GM18502 (cell line): ENCODE results near the gene TMEM161A.

Experiments
- ATAC-seq: cut with Tn5 transposase; IDR thresholded peaks from one replicate; pipeline ENCODE4 v1.9.1; 2021; ENCODE audit warnings: mild to moderate bottlenecking; ENCODE audit not compliant: unreplicated experiment, poor library complexity

TMEM161A gene

DNA sequence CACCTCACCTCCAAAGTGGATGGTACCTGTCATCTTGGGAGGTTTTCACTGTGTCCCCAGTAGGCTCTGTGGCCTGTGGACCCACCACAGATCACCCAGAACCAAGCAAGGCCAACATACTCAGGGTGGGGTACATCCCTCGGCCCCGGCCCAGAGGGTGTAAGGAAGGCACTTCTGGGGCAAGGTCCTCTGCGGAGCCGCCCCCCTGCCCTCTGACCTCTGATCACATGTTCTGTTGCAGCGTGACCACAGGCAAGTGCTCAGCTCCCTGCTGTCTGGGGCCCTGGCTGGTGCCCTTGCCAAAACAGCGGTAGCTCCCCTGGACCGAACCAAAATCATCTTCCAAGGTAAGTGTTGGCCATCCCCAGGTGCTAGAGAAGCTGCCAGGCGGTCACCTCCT is 36.7 kb downstream of the TMEM161A start:
- no peak for ATAC-seq

DNA sequence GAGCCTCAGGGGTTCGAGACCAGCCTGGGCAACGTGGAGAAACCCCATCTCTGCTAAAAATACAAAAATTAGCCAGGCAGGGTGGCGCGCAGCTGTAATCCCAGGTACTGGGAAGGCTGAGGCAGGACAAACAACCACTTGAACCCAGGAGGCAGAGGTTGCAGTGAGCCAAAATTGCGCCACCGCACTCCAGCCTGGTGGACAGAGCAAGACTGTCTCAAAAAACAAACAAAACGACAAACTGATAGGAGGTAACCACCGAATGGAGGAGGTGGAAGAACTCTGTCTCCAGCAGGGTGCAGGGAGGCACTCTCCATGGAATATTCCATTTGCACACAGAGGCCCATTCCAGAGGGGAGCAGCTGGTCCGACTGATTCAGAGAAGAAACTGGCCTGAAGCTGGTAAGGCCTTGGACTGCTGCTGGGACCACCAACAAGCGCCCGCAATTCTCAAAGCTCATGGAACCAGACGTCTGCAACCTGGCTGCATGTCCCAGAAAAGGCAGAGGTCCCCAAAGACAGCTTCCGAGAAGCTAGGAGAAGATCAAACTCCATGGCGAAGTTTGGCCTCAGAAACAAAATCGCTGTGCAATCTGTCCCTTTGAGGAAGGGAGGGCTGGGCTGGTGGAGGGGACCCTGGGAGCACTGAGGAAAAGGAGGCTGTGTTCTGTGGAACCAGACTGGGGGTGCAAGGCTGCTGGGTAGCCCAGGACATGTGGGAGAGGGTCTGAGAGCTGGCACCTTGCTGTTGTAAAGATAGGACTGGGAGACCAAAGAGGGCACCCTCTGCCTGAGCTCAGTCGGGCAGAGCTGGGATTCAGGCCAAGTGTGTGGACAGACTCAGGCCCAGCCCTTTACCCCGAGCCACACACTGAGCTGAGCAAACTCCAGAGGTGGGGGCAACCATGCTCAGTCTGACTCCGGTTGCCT is 39.3 kb downstream of the TMEM161A start:
- no peak for ATAC-seq

DNA sequence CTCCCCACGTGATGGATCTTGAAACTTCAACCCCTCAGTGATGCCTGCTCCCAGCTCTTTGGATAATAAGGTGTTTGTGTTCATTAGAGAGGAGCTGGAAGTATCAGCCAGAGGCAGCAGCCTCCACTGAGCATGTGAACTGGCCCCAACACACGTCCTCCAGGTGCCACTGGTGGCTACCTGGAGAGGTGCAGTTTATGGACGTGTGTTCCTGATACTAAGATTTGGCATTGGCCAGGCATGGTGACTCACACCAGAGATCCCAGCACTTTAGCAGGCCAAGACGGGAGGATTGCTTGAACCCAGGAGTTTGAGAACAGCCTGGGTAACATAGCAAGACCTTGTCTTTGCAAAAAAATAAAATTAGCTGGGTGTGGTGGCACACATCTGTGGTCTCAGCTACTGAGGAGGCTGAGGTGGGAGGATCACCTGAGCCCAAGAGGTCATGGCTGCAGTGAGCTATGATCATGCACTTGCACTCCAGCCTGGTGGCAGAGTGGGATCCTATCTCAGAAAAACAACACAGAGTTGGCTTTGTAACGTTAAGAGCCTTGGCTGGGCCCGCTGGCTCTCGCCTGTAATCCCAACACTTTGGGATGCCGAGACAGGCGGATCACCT is 40.1 kb downstream of the TMEM161A start:
- no peak for ATAC-seq

DNA sequence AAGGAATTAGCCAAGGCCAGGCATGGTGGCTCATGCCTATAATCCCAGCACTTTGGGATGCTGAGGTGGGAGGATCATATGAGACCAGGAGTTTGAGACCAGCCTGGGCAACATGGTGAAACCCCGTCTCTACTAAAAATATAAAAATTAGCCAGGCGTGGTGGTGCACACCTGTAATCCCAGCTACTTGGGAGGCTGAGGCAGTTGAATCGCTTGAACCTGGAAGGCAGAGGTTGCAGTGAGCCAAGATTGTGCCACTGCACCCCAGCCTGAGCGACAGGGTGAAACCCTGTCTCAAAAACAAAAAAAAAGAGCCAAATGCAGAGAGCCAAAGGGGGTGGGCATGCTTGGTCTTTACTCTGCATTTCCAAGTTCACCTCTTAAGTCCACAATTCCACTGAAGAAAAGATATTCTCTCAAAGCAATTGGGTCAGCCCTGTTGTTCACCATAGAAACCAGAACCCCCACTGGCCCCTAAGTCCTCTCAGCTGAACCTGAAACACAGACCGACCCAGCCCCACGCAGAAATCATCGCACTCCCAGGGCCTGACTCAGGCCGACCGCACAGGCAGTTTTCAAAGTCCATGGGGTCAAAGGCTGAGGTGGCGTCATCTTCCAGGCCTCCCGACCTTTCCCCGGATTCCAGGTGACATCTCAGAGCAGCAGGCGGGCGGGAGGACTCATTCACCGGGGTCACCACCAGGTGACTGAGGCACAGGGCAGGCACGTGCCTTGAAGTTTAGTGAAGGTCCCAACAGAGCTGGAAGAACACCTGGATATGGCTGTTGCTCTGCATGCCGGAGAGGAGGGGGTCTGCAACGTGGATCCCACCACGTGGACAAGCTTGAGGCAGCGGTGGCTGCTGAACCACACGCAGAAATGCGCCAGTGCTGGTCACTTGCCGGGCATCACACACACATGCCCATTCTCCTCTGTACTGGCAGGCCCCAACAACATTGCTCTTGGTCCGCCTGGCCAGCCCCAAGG is 41.3 kb downstream of the TMEM161A start:
- no peak for ATAC-seq

DNA sequence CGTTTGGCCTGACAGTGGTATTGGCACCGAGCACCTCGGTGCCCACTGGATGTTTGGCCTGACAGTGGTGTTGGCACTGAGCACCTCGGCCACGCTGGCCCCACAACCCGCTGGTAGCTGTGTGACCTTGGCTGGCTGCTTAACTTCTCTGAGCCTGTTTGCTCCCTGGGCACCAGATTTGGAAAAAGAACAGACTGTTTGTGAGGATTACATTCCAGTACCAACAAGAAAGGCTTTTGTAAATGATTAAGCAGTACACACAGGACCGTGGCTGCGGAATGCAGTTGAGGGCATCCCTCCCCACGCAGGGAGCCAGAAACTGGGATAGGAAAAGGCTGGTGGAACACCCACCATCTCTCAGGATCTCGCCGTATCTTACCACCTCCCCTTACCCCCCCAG is 42.6 kb downstream of the TMEM161A start:
- ATAC-seq = no peak

DNA sequence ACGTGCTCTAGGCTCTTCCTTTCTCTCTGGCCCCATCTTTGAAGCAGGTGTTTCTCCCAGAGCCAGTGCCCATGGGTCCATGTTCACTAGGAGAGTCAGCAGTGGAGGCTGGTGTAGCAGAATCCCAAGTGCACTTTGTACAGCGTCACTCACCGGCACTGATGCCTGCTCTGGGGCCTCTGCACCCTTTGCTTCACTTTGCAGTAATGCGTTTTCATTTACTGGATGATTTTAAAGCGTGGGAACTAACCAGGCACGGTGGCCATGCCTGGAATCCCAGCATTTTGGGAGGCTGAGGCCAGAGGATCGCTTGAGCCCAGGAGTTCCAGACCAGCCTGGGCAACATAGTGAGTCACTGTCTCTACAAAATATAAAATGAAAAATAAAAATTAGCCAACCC is 43.8 kb downstream of the TMEM161A start:
- no peak for ATAC-seq

DNA sequence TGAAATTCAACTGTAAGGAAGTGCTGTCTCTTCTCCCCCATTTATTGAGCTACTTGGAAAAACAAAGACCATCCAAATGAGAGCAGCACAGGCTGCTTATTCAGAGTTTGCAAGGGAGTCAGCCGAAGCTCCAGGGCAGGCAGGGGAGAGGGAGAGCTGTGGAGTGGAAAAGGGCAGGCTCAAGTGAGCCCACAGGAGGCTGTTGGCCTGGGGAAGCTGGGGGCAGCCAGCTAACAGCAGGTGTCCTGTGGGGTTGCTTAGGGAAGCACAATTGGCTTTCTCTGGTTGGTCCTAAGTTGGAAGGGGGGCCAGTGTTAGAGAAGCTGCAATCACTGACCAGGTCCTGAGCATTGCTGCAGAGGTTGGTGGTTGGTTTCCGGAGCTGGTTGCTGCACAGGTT is 50.6 kb downstream of the TMEM161A start:
- no peak for ATAC-seq

DNA sequence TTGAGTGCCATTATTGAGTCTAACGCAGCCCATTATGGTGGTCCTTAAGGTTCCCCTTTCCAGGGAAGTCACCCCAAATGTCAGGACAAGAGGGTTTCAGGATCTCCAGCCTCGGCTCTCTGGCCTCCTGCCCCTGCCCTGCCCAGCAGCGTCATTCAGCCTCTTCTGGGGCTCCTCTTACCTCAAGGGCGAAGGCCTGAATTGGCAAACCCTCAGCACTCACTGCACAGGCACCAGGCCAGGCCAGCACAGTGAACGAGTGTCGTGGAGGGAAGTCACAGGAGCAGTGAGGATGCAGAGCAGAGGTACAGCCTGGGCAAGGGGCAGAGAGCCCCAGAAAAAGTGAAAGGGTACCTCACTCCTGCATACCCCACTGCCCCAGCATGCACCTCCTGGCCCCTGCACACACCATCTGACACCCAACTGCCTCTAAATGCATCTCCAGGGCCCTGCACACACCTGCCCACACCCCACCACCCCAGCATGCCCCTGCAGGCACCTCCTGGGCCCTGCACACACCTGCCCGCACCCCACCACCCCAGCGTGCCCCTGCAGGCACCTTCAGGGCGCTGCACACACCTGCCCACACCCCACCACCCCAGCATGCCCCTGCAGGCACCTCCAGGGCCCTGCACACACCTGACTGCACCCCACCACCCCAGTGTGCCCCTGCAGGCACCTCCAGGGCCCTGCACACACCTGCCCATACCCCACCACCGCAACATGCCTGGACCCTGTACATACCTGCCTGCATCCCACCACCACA is 54.7 kb downstream of the TMEM161A start:
- no peak for ATAC-seq

DNA sequence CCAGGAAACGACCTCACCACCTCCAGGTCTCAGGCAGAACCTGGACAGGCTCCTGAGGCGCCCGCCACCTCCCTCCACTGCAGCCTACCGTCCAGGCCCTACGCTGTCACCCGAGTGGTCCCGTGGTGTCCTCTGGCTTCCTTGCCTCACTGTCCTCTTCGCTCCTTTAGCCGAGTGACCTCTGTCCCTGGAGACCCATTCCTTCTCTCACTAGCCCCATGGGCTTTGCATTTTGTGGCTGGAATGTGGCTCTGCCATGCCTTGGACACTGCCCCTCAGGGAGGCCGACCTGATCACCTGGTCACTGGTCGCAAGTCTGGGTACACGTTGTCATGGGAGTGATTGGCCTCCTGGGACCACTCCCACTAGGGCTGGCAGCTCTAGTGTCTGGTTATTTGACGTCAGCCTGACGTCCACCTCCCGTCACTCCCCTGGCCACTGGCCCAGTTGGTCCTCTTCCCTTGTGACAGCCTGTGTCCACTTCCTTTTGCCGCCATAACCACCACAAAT is 56.6 kb downstream of the TMEM161A start:
- no peak for ATAC-seq

DNA sequence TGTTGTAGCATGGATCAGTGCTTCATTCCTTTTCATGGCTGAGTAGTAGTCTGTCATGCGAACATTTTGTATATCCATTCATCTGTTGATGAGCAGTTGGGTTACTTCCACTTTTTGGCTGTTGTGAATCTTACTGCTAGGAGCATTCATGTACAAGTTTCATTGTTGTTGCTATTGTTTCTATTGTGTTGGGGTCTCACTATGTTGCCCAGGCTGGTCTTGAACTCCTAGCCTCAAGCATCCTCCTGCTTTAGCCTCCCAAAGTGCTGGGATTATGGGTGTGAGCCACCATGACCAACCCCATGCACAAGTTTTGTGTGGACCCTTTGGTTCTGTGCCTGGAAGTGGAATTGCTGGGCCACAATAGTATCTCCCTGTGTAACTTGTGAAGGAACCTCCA is 58.7 kb downstream of the TMEM161A start:
- ATAC-seq = no peak

DNA sequence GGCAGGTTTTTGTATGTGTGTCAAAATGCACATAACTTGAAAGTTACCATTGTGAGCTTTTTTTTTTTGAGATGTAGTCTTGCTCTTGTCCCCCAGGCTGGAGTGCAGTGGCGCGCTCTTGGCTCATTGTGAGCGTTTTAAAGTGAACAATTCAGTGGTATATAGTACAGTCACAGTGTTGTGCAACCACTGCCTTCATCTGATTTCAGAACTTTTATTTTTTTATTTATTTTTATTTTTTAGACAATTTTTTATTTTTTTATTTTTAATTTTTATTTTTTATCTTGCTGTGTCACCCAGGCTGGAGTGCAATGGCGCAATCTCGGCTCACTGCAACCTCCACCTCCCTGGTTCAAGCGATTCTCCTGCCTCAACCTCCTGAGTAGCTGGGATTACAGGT is 59.5 kb downstream of the TMEM161A start:
- no peak for ATAC-seq

DNA sequence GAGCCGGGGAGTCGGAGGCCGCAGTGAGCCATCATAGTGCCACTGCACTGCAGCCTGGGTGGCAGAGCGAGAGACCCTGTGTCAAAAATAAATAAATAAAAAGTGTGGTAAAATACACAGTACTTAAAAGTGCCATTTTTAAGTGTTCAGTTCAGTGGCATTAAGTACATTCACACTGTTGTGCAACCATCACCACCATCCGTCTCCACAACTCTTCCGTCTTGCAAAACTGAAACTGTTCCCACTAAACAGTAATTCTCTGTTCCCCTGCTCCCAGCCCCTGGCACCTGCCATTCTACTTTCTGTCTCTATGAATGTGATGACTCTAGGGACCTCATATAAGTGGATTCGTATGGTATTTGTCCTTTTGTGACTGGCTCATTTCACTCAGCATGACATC is 61.2 kb downstream of the TMEM161A start:
- ATAC-seq = no peak

DNA sequence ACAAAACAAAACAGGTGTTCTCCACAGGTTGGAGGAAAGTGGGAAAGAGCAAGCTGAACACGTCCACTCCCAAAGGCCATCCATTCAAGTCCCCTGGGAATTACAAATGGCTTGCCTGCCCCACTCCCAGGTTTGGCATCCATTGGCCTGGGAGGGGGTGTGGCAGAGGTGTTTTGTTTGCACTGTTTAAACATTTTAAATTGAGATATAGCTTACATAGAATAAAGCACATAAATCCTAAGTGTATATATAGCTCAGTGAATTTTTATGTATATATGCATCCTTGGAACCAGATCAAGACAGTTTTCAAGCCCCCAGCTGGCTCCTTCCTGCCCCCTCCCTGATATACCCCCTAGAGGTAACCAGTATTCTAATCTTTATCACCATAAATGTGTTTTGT is 61.8 kb downstream of the TMEM161A start:
- ATAC-seq = no peak

DNA sequence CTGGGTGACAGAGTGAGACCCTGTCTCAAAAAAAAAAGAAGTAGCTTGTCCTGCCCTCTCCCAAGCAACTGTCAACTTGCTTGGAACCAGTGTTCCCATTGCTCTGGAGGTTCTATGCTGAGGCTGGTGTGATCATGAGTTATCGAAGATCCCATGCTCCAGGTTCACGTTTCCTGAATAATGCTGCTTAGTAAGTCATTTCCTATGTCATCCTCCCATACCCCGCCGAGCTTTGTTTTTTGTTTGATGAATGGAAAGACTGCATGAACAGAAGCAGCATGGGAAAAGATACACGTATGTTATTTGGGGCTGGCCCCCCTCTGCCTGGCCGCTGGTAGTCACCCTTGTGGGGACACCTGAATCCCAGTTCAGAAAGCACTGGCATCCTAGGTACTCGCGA is 63.2 kb downstream of the TMEM161A start:
- ATAC-seq = no peak

DNA sequence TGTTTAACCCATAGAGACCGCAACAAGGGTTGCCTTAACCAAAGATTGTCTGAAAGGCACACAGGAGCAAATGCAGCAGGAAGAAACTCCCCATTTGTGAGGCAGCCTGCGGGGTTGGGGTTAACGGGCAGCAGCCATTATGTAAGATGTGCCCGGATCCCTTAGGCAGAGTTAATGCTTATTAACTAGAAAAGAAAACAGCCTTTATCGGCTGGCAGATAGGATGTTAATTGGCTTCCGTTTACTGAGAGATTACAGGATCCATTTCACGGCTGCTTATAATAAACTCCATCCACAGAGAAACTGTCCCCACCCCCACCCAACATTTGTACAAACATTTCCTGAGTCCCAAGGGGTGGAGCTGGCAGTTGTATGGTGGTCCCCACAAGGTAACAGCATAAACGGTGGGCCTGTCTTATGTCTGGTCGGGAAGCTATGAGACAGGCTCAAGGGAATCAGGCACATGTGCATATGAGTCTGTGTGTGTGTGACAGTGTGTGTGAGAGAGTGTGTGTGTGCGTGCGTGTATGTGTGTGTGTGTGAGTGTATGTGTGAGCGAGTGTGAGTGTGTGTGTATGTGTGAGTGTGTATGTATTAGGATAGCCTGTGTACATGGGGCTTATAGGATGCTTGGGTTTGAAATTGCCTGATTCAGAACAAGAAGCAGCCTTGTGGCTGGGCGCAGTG is 63.9 kb downstream of the TMEM161A start:
- ATAC-seq = no peak

DNA sequence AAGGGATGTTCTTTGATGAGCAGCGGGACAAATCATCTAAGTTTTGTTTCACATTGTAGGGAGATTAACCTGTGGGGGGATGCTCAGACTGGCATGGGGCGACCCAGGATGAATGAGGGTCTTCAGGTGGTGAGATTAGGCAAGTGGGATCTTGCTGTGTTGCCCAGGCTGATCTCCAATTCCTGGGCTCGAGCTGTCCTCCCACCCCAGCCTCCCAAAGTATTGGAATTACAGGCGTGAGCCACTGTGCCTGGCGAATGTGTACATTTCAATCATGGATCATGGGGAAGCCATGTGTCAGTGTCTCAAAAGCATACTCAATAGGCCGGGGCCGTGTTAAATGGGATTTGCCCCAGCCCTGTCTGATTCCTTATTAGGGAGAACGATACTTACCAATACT is 66.4 kb downstream of the TMEM161A start:
- ATAC-seq = no peak
